ENCODE results near the gene ZNF689.
A peak's percentile ranks its signal among the peaks of the same experiment; 100 is the strongest.
"Not testable (repeated sequence)": the region's sequence is repeated elsewhere in the genome, so short reads cannot be mapped to it uniquely, and the experiment has no call there.

The ZNF689 gene

GRCh38 chr16:30601966-30602365, 8.2 kb downstream of the ZNF689 start:
- DNase-seq (ENCODE audit: low read depth in 2 of 3, low spot score in 1 of 3): no peak

- DNase-seq (ENCODE audit: low read depth in 2 of 3, low spot score in 1 of 3): no peak
Measured at GRCh38 chr16:30600929-30601328, 9.3 kb downstream of the ZNF689 start.

GRCh38 chr16:30600215-30600614, 10.0 kb downstream of the ZNF689 start:
- DNase-seq (ENCODE audit: low read depth in 2 of 3, low spot score in 1 of 3): no peak

GRCh38 chr16:30592871-30593270, 17.3 kb downstream of the ZNF689 start:
- DNase-seq (ENCODE audit: low read depth in 2 of 3, low spot score in 1 of 3): no peak

GRCh38 chr16:30590869-30591268, 19.3 kb downstream of the ZNF689 start:
- not testable (repeated sequence) for DNase-seq (ENCODE audit: low read depth in 2 of 3, low spot score in 1 of 3)

GRCh38 chr16:30589582-30589981, 20.6 kb downstream of the ZNF689 start:
- DNase-seq (ENCODE audit: low read depth in 2 of 3, low spot score in 1 of 3): not testable (repeated sequence)

- DNase-seq (ENCODE audit: low read depth in 2 of 3, low spot score in 1 of 3): no peak
Measured at GRCh38 chr16:30588651-30589050, 21.5 kb downstream of the ZNF689 start.

GRCh38 chr16:30585400-30586191, 24.6 kb downstream of the ZNF689 start, which contains the start of gene ZNF785:
ZNF785 (minus strand) TSS chr16:30585697; CDS start chr16:30585611, 86 bp downstream.
- peak; percentile 88 to 92 (median 92) for DNase-seq (ENCODE audit: low read depth in 2 of 3, low spot score in 1 of 3)

- DNase-seq (ENCODE audit: low read depth in 2 of 3, low spot score in 1 of 3): peak in 1 of 3 donors; percentile 17
Measured at GRCh38 chr16:30585022-30585399, 25.2 kb downstream of the ZNF689 start.

- no peak for DNase-seq (ENCODE audit: low read depth in 2 of 3, low spot score in 1 of 3)
Measured at GRCh38 chr16:30582611-30583340, 27.4 kb downstream of the ZNF689 start.

- DNase-seq (ENCODE audit: low read depth in 2 of 3, low spot score in 1 of 3): no peak
Measured at GRCh38 chr16:30581457-30581856, 28.7 kb downstream of the ZNF689 start.

- no peak for DNase-seq (ENCODE audit: low read depth in 2 of 3, low spot score in 1 of 3)
Measured at GRCh38 chr16:30574678-30575077, 35.5 kb downstream of the ZNF689 start.

GRCh38 chr16:30571445-30572322, 38.5 kb downstream of the ZNF689 start, which contains the start of gene ZNF688:
ZNF688 (minus strand) TSS chr16:30571714; CDS start chr16:30571629, 85 bp downstream.
- peak; percentile 85 to 90 (median 88) for DNase-seq (ENCODE audit: low read depth in 2 of 3, low spot score in 1 of 3)

GRCh38 chr16:30570636-30571444, 39.3 kb downstream of the ZNF689 start:
- DNase-seq (ENCODE audit: low read depth in 2 of 3, low spot score in 1 of 3): no peak

GRCh38 chr16:30569746-30570635, 40.2 kb downstream of the ZNF689 start:
- no peak for DNase-seq (ENCODE audit: low read depth in 2 of 3, low spot score in 1 of 3)

- no peak for DNase-seq (ENCODE audit: low read depth in 2 of 3, low spot score in 1 of 3)
Measured at GRCh38 chr16:30569281-30569680, 40.9 kb downstream of the ZNF689 start.

- DNase-seq (ENCODE audit: low read depth in 2 of 3, low spot score in 1 of 3): peak in 1 of 3 donors; percentile 35
Measured at GRCh38 chr16:30567991-30568638, 42.1 kb downstream of the ZNF689 start.

GRCh38 chr16:30567160-30567990, 42.8 kb downstream of the ZNF689 start:
- peak; percentile 58 to 65 (median 61) for DNase-seq (ENCODE audit: low read depth in 2 of 3, low spot score in 1 of 3)
